GDM1 (cell line): ENCODE data around the gene SVOP.
"Not testable (repeated sequence)": the region's sequence is repeated elsewhere in the genome, so short reads cannot be mapped to it uniquely, and the experiment has no call there.

Experiments
- DNase-seq: peaks from one replicate; lab custom pipeline; 2025; lab: John Stamatoyannopoulos, UW

Gene SVOP

DNA sequence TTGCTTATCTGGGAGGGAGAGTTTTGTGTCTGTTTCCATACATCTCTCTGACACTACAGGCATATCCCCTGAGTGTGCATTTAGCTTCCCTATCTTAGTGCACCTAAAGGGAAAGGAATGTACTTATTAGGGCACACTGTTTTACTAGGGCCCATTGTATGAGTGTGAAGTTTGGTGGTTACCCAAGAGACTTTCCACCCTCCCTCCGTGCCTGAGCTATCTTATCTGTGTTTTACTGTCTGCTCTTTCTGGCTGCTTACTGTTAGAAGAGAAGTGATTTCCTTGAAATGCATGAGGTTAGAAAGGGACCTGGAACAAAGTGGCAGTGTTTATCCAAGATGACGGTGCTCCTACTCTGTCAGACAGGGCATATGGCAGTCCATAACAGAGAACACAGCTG, 8.5 kb upstream of the SVOP start:
- no peak for DNase-seq

DNA sequence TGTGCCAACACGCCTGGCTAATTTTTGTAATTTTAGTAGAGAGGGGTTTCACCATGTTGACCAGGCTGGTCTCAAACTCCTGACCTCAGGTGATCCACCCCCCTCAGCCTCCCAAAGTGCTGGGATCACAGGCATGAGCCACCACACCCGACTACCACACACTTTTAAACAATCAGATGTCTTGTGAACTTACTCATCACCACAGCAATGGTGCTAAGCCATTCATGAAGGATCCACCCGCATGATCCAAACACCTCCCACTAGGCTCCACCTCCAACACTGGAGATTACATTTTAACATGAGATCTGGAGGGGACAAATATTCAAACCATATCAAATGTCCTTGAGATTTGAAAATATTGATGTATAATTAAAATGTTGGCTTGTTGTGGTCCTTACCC, 7.8 kb upstream of the SVOP start:
- DNase-seq, result not testable (repeated sequence)

DNA sequence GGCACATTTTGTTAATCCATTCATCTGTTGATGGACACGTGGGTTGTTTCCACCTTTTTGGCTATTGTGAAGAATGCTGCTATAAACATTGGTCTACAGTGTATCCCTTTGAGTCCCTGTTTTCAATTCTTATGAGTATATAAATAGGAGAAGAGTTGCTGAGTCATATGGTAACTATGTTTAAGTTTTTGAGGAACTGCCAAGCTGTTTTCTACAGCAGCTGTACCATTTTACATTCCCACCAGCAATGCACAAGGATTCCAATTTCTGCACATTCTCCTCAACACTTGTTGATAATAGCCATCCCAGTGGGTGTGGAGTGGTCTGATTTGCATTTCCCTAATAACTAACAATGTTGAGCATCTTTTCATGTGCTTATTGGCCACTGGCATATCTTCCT, 6.9 kb upstream of the SVOP start:
- DNase-seq, result no peak

DNA sequence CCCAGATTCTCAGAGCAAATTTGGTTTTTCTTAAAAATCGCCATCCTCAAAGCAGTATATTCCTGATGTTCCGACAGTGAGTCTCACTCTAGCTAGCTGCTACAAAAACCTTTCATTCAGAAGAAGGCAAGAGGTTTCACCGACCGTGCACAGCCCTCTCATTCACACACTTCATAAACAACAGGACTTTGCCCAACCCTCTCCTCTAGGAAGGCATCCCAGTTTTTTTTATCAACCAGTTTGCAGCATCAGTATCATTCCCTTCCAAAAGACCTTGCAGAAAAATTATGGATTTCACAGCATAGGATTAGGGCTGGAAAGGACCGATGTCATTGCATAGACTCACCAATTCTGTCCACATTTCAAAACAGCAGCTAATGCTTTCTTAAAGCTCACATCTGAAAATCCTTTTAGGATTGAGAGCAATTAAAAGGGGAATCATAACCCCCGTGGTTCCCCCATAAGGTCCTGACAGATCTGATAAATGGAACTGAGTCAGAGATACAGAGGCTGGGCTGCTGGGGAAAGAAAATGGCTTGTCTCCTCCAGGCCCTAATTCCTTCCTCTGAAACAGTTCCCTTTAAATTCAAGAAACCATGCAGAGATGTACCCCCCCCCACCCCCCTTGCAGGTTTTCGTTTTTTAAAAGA, 597 bp downstream of the SVOP start:
- DNase-seq, result no peak

DNA sequence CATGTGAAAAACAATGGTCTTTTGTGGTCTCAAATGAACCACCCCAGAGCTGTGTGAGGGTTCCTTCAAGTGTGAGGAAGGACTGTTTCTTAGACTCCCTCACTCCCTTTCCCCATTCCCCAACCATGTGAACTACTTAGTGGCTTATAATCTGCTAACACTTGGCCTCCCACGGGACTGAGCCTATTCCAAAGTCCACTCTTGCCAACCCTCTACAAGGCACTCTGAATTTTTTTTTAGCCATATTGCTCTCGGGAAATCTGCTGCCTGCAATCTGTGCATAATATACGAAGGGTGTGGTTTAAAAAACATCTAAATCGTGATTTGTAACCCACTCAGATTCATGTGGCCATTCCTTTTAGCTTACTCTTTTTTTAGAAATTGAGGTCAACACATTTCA, 2.6 kb downstream of the SVOP start:
- DNase-seq, result no peak

DNA sequence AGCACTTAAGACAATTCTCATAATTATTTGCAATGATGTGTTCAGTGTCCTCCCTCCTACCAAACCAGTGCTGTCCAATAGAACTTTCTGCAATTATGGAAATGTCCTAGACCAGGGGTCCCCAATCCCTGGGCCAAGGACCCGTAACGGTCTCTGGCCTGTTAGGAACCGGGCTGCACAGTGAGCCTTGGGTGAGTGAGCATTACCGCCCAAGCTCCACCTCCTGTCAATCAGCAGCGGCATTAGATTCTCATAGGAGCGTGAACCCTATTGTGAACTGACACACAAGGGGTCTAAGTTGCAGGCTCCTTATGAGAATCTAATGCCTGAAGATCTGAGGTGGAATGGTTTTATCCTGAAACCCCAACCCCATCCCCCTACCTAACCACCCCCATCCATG, 3.9 kb downstream of the SVOP start:
- no peak for DNase-seq

DNA sequence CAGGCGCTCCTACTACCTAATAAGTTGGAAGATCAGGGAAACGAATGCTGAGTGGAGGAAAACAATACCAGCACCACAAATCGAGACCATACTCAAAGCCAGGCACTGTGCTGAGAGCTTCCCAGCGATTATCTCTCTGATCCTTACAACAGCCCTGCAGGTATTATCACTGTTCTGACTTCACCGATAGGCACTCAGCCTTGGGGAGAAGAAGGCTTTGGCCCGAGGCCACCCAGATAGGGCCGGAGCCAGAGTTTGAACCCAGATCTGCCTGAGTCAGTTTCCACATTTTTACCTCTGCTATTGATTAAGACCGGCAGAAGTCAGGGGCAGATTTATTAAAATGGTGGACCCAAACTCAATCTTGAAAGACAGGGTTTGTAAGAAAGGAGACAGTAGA, 4.9 kb downstream of the SVOP start:
- DNase-seq, result no peak

DNA sequence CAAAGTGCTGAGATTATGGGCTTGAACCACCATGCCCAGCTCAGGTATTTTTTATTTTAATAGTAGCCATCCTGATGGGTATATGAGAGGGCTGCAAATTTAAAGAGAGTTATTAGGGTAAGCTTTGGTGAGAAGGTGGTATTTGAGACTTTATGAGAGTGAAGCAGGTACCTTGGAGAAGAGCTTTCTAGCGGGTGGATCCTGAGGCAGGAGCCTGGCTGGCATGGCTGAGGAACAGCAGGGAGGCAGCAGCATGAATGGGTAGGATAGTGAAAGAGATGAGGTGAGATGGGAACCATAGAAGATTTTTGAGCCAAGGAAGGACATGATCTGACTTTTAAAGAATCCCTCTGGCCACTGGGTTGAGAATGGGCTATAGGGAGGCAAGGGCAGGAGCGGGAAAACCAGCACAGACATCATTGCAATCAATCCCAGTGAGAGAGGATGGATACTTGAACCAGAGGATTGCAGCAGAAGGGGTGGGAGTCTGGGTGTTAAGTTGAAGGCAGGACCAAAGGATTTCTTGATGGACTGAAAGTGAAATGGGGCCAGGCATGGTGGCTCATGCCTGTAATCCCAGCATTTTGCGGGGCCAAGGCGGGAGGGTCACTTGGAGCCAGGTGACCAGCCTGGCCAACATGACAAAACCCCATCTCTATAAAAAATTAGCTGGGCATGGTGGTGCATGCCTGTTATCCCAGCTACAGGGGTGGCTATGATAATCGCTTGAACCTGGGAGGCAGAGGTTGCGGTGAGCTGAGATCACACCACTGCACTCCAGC, 5.7 kb downstream of the SVOP start:
- DNase-seq, result no peak

DNA sequence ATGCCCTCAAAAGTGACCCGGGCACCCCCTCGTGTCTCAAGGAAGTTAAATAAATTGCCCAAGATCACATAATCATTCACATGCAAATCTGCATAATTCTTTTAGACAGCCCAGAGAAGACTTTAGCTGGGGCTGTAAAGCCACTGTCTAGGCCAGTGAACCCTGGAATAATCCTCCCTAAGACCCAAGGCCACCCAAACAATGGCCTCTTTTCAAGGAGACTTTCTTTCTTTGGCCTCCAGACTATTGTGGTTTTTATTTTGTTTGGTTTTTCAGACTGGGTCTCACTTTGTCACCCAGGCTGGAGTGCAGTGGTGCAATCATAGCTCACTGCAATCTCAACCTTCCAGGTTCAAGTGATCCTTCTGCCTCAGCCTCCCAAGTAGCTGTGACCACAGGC, 10.6 kb downstream of the SVOP start:
- DNase-seq, result no peak

DNA sequence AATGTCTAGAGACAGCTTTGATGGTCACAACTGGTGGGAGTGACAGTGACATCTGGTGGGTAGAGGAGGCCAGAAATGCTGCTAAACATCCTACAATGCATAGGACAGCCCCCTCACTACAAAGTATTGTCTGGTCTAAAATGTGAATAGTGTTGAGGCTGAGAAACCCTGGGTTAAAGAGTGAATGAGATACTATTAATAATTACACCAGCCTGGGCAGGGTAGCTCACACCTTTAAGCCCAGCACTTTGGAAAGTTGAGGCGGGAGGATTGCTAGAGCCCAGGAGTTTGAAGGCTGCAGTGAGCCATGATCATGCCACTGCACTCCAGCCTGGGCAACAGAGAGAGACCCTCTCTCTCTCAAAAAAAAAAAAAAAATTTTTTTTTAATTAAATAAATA, 11.1 kb downstream of the SVOP start:
- DNase-seq, result no peak

DNA sequence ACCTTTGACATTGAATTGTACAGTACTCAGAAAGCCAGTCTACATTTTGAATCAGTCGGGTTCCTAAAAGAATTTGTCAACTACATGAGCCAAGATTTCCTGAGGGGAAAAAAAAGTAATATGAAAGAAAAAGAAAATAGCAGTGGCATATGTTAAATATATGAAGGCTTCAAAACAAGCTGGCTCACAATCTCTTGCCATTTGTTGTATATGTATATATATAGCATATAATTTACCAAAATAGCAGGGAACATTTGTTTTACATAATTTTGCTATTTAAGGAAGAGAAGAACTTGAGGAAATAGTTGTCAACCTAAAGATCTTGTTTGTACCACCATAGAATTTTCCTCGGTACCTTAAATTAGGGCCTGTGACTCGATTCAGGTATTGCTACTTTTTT, 16.9 kb downstream of the SVOP start:
- no peak for DNase-seq

DNA sequence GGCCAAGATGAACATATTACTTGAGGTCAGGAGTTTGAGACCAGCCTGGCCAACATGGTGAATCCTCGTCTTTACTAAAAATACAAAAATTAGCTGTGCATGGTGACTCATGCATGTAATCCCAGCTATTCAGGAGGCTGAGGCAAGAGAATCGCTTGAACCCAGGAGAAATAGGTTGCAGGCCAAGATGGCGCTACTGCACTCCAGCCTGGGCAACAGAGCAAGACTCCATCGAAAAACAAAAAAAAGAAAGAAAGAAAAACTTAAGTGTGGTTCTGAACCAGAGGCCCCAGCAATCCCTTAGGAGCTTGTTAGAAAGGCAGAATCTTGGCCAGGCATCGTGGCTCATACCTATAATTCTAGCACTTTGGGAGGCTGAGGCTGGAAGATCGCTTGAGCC, 24.5 kb downstream of the SVOP start:
- DNase-seq, result no peak

DNA sequence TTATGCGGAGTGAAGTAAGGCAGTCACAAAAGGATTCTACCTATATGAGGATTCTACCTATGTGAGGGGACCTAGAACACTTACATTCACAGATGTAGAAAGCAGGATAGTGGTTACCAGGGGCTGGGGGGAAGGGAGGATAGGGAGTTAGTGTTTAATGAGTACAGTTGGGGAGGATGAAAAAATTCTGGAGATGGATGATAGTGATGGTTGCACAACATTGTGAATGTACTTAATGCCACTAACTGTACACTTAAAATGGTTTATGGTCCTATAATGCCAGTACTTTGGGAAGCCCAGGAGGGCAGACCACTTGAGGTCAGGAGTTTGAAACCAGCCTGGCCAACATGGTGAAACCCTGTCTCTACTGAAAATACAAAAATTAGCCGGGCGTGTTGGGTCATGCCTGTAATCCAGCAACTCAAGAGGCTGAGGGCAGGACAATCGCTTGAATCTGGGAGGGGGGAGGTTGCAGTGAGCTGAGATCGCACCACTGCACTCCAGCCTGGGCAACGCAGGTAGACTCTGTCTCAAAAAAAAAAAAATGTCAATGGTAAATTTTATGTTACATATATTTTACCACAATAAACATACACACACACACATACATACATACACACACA, 25.4 kb downstream of the SVOP start:
- no peak for DNase-seq

DNA sequence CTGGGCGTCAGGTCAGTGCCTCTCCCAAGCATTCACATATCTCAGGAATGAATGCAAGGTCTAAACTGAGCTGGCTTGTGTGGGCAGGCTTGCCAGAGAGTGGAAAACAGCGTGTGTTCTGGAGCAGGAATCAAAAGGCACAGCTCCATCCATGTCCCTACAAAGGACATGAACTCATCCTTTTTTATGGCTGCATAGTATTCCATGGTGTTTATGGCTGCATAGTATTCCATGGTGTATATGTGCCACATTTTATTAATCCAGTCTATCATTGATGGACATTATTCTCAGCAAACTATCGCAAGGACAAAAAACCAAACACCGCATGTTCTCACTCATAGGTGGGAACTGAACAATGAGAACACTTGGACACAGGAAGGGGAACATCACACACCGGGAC, 30.8 kb downstream of the SVOP start:
- DNase-seq, result not testable (repeated sequence)

DNA sequence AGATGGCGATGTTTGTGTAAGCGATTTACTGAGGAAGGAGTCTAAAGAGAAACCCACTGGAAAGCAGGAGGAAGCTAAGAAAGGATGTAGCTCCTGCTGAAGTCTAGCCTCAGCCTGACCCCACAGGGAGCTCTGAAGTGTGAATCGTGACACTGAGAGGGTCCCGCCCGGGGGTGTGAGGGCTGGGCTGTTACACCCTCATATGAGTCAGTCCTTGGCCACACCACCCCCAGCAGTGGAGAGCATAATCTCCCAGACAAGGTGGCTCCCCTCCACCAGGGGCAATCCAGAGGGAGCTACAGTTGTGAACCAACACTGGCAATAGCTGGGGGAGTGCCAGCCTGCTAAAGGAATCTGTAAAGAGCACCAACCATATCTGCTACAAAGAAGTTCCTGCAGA, 31.5 kb downstream of the SVOP start:
- no peak for DNase-seq

DNA sequence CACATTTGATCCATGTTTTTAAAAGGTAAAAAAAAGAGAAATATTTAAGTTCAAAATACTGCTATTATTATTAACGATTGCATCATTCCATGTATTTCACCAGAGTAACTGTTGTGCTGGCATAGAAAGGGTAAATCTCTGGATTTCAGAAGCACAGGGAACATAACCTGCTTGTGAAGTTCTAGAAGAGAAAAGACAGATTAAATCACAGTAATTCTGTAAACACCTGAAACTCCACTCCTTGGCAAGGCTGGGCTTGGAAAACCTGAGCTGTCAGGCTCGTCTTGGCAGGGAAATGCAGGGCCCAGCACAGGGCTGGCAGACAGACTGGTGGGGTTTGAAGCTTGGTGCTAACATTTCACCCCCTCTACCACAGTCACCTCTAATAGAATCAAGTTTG, 35.1 kb downstream of the SVOP start:
- no peak for DNase-seq

DNA sequence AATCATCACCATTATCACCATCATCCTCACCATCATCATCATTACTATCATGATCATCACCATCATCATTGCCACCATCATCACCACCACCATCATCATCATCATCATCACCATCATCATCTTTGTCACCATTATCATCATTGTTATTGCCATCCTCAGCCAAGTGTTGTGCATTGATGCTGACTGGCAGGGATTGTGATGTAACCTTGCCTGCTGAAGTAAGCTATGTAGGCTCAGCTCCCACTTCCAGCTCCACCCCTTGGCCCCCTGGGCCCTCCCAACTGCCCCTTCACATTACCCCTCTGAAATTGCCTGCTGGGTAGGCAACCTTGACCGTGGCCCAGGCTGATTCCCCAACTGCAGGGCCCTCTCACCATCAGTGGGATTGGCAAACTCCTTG, 37.6 kb downstream of the SVOP start:
- no peak for DNase-seq

DNA sequence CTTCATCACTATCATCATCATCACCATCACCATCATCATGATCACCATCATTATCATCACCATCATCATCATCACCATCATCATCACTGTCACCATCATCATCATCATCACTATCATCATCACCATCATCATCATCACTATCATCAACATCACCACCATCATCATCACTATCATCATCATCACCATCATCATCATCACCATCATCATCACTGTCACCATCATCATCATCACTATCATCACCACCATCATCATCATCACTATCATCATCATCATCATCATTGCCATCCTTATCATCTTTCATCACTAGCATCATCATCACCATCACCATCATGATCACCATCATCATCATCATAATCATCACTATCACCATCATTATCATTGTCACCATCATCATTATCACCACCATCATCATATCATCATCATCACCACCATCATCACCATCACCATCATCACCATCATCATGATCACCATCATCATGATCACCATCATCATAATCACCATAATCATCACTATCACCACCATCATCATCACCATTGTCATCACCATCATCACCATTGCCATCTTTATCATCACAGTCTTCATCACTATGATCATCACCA, 38.1 kb downstream of the SVOP start:
- no peak for DNase-seq

DNA sequence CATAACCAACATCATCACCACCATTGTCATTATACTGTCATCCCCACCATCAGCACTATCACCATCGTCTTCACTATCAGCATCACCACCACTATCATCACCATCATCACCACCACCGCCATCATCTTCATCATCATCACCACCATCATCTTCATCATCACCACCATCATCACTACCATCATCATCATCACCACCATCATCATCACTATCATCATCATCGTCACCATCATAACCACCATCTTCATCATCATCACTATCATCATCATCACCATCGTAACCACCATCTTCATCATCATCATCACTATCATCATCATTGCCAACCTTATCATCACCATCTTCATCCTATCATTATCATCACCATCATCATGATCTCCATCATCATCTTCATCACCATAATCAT, 39.0 kb downstream of the SVOP start:
- no peak for DNase-seq

DNA sequence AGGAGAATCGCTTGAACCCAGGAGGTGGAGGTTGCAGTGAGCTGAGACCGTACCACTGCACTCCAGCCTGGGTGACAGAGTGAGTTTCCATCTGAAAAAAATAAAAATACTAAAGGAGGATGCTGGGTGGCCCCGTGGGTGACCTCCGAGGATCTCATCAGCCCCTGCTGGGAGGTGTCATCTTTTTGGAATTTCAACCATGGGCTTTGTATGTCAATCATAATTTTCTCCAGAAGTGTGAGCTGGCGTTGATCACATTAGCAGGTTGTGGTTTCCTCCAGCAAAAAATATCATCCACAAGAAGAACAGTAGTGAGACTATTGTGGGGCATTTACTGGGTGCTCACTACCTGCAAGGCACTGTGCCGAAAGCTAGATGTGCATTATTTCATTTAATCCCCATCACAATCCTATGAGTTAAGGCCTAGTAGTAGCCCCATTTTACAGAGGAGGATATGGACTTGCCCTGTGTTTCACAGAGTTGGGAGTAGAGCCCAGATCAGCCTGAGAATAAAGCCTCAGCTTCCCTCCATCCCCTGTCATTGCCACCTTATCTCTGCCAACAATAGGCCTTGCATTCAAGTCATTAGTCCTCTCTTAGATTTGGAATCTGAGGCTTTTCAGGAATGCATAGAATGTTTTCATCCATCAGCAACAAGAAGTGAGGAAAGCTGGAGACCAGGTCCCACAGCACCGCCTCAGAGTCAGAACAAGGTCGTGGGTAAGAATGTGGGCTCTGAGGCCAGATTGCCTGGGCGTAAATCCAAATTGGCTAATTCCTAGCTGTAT, 39.8 kb downstream of the SVOP start:
- DNase-seq, result no peak

DNA sequence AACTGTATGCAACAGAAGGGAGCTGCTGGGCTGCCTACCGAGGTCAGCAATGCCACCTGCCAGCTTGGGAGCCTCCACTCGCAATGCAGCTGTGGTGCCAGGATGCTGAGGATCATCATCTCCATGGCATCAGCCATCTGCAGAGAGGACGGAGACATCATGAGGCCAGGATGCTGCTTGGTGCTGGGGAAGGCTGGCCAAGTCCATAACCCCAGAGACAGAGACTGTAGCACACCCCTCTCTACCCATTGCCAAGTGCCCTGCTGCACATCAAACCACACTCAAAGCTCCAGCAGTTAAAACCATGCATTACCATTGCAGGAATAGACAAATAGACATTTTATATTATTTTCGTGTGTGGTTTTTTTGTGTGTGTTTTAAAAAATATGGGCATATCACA, 43.5 kb downstream of the SVOP start:
- DNase-seq, result no peak

DNA sequence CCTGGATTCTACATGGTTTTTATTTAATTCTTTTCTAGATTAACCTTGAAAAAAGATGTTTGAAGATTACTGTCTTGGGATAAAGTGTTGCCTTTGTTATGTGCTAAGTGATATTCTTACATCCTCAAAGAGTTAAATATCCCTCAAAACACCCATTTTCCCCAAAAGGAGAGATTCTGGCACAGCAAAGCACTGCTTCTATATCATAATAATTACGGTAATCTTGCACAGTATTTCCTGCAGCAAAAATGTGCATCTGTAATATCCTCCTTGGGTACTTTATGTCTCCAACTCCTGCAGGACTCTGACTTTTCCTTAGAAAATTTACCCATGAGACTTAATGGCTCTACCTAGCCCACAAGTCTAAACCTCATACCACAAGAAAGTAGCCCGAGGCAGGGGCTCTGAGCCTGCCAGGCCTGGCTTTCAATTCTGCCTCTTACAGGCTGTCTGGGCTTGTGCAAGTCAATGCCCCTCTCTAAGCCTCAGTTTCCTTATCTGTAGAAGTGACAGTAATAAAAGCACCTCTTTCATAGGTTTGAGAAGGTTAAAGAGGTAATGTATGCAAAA, 45.8 kb downstream of the SVOP start:
- DNase-seq, result no peak
